AG08395 (cell line): ENCODE results near the gene KLF17.

Source experiments
- DNase-seq: peaks from one replicate; pipeline ENCODE4 v3.0.0; 2012; ENCODE audit warnings: mixed read lengths, low spot score

KLF17 gene, protein sequence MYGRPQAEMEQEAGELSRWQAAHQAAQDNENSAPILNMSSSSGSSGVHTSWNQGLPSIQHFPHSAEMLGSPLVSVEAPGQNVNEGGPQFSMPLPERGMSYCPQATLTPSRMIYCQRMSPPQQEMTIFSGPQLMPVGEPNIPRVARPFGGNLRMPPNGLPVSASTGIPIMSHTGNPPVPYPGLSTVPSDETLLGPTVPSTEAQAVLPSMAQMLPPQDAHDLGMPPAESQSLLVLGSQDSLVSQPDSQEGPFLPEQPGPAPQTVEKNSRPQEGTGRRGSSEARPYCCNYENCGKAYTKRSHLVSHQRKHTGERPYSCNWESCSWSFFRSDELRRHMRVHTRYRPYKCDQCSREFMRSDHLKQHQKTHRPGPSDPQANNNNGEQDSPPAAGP

GRCh38 chr1:44118682-44119081 lies at the start of gene KLF17:
Gene KLF17 (plus strand): TSS chr1:44118821. CDS start chr1:44118908, 87 bp downstream.
- DNase-seq, result no peak

DNA sequence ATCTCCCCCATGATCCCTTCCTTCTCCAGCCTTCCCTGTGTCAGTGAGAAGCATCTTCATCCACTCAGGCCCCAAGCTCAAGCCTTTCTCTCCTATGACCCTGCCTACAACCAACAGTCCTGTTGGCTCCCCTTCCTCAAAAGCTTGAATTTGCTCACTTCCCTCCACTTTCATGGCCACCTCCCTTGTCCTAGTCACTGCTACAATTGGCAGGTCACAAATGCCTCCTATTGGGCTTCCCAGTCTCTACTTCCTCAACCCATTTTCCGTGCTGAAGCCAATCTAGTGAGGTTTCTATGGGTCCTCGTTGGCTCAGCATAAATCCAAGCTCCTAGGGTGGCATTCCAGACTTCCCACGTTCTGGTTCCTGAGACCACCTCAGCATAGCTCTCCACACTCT lies 47.2 kb upstream of the KLF17 start:
- no peak for DNase-seq

DNA sequence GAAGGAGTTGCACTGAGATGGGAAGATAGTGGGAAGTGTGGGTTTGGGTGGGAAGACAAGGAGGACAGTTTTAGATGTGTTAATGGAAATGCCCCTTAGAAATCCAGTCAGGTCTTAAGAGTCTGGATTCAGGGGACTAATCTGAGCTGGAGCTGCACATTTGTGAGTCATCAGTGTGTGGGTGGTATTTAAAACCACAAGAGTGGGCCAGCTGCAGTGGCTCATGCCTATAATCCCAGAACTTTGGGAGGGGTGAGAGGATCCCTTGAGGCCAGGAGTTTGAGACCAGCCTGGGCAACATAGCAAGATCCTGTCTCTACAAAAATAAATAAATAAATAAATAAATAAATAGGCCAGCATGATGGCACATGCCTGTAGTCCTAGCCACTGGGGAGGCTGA lies 46.4 kb upstream of the KLF17 start:
- DNase-seq, result peak; percentile 83

- DNase-seq, result no peak
Observed at GRCh38 chr1:44072821-44073220, 45.8 kb upstream of the KLF17 start.

- DNase-seq, result no peak
Observed at GRCh38 chr1:44073528-44073927, 45.1 kb upstream of the KLF17 start.

DNA sequence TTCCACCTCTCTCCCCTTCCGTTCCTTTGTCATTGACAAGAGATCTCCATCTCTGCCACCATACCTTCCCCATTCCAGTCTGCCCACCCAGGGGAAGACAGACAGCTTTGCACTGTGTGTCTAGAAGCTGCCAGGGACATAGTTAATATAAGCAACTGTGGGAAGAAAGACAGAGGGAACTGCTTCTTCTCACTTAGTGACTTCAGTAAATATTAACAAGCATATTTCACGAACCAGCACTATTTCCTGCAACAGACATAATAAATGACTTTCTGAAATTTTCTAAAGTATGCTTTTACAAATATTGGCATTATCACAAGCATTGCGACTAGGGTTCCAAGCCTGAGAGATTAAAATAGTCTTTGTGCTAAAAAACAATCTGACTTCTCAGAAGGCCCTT lies 44.2 kb upstream of the KLF17 start:
- no peak for DNase-seq

GRCh38 chr1:44076066-44076465 lies 42.6 kb upstream of the KLF17 start:
- DNase-seq, result peak; percentile 14

- no peak for DNase-seq
Observed at GRCh38 chr1:44077421-44077820, 41.2 kb upstream of the KLF17 start.

GRCh38 chr1:44078104-44078503 lies 40.5 kb upstream of the KLF17 start:
- DNase-seq, result no peak

DNA sequence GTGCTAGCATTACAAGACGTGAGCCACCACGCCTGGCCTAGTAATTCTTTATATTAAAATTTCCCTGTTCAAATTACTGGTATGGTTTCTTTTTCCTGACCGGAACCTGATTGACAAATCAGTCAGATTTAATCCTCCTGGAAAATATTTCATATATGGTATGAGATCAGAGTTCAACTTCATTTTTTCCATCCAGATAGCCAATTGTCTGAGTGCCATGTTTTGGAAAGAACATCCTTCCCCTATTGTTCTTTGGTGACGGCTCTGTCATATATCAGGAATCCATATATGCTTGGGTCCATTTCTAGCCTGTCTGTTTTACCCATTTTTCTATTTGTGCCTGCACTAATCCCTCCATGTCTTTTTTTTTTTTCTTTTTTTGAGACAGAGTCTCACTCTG lies 39.1 kb upstream of the KLF17 start:
- no peak for DNase-seq

DNA sequence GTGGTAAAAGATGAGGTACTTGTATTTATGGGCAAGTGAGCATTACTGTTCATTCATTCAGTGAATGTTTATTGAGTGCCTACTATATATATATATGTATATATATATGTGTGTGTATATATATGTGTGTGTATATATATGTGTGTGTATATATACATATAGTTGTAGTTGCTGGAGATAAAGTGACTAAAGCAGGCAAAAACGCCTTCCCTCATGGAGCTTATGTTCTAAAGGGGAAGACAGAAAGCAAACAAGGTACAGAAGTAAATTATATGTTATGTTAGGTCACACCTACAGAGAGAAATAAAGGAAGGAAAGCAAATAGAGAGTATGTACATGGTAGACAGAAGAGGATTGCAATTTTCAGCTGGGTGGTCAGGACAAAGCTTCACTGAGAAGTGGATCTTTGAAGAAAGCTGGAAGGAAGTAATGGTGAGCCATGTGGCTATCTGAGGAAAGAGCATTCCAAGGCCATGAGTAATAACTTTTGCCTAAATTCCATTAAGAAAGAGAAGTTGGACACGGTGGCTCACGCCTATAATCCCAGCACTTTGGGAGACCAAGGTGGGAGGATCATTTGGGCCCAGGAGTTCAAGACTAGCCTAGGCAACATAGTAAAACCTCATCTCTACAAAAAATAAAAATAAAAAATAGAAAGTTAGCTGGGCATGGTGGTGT lies 33.5 kb upstream of the KLF17 start:
- DNase-seq, result peak; percentile 76

GRCh38 chr1:44086692-44087474 lies 31.7 kb upstream of the KLF17 start:
- no peak for DNase-seq

DNA sequence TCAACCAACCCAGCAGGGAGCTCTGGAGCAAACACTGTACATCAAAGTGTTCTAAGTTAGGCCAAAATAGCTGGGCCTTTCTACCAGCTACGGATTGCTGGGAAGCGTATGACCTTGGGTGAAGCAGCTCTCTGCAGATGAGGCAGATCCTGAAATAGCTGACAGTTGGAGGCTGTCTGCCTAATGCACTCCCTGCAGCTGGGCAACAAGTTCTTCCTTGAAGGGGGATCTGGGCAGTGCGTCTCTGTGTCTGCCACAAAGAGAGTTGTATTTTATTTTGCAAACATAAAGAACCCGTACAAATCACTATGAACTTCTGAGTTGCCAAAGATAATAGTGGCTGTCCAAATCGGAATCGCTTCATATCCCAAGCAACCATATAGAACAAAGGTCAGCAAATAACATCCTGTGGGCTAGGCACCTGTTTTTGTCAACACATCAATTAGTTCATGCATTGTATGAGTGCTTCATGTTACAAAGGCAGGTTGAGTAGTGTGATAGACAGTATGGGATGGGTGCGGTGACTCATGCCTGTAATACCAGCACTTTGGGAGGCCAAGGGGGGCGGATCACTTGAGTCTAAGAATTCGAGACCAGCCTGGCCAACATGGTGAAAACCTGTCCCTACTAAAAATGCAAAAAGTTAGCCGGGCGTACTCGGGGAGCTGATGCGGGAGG lies 29.1 kb upstream of the KLF17 start:
- no peak for DNase-seq

GRCh38 chr1:44090429-44091252 lies 28.0 kb upstream of the KLF17 start:
- DNase-seq, result no peak

DNA sequence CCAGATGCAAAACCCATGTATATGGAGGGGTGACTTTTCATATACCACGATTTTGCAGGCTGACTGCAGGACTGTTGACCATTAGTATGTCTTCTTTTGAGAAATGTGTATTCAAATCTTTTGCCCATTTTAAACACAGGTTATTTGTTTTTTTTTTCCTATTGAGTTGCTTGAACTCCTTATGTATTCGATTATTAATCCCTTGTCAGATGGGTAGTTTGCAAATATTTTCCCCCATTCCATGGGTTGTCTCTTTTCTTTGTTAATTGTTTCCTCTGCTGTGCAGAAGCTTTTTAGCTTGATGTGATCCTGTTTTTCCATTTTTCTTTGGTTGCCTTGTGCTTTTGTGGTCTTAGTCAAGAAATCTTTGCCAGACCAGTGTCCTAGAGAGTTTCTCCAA lies 24.6 kb upstream of the KLF17 start:
- no peak for DNase-seq

- DNase-seq, result no peak
Observed at GRCh38 chr1:44100183-44100868, 18.3 kb upstream of the KLF17 start.

DNA sequence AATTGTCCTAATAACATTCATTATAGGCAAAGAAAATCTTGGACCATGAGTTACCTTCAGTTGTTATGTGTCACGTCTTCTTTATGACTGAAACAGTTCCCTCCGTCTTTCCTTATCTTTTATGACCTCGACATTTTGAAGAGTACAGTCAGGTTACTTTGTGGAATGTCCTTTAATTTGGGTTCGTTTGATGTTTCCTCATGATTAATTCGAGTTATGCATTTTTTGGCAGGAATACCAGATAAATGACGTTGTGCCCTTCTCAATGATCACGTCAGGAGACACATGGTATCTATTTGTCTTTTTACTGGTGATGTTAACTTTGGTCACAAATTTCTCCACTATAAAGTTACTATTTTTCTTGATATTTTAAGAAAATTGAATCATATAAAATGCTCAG lies 17.3 kb upstream of the KLF17 start:
- no peak for DNase-seq

GRCh38 chr1:44103270-44104131 lies 15.1 kb upstream of the KLF17 start:
- DNase-seq, result no peak

GRCh38 chr1:44105810-44106209 lies 12.8 kb upstream of the KLF17 start:
- no peak for DNase-seq

GRCh38 chr1:44108241-44108640 lies 10.4 kb upstream of the KLF17 start:
- DNase-seq, result peak; percentile 69
